K562 (cell line): ENCODE measurements around the gene MAB21L2. TPM values are rescaled to one million over a fixed set of nuclear protein-coding genes. Genes with fewer than 3 reads are reported as not detected.

ENCODE experiments used
- ATAC-seq: fragments of 200-7000 bp; cut with Tn5 transposase; 3 replicates; pipeline ENCODE4 v1.9.1; 2020; ENCODE audit warnings: moderate library complexity
- BruUV-seq: library from RNA; stranded (reverse); fragments of 400-500 nt; replicated peaks from 2 replicates; lab custom pipeline; 2021; lab: Mats Ljungman, UMichigan
- CTCF ChIA-PET: fragments of 300-600 bp; formaldehyde crosslinking; extraction: SDS; loops from one replicate; lab custom pipeline; 2021; ENCODE audit warnings: low intra/inter-chr PET ratio; lab: Yijun Ruan, JAX
- POLR2A ChIA-PET: fragments of 300-600, 350-650 bp; sonication (Branson Sonifier 250); formaldehyde crosslinking; extraction: SDS; loops from one replicate; lab custom pipeline; 2021; ENCODE audit warnings: antibody characterized with exemption, inconsistent platforms; lab: Yijun Ruan, JAX
- DNase-seq, 4 experiments: peaks; one replicate each; pipeline versions ENCODE4 v3.0.0 to v3.0.0-alpha.2; 2011 to 2018; ENCODE audit warnings: low spot score in 3 of 4, mixed read lengths in 3 of 4; ENCODE audit errors: extremely low read depth in 1 of 4
- FAIRE-seq: peaks from 2 replicates; lab custom pipeline; 2011; peaks lifted over from hg19 to GRCh38; lab: Jason Lieb, UNC
- H2AFZ ChIP-seq: 2 replicates; pipeline ENCODE4 v1.6.0; 2011; ENCODE audit warnings: low read depth, low read length, control low read depth, inconsistent platforms
- H3K27ac ChIP-seq: fragments of 200-600 bp; 3 replicates; pipeline ENCODE4 v1.8.0; 2011; ENCODE audit warnings: low read depth, mild to moderate bottlenecking, control low read depth, inconsistent platforms, low read length, moderate library complexity, mixed read lengths; ENCODE audit errors: extremely low read depth
- H3K27me3 ChIP-seq, 2 experiments: fragments of 300-600 bp in 1 of 2; 2 replicates in 1 of 2; 3 replicates in 1 of 2; pipeline versions ENCODE4 v1.6.0 to v1.8.0; 2011; ENCODE audit warnings: inconsistent platforms in 2 of 2, low read length in 2 of 2, mild to moderate bottlenecking in 1 of 2, mixed read lengths in 1 of 2, moderate library complexity in 1 of 2; ENCODE audit not compliant: control insufficient read depth in 2 of 2, insufficient read depth in 2 of 2
- H3K36me3 ChIP-seq: fragments of 300-600 bp; 3 replicates; pipeline ENCODE4 v1.8.0; 2011; ENCODE audit warnings: mild to moderate bottlenecking, low read length, inconsistent platforms; ENCODE audit not compliant: control insufficient read depth, insufficient read depth
- H3K4me1 ChIP-seq, 2 experiments: fragments of 200-600 bp in 1 of 2; replicated peaks in 1 of 2; 2 replicates in 1 of 2; 3 replicates in 1 of 2; pipeline versions ENCODE4 v1.5.1 to v1.8.0; 2011; ENCODE audit warnings: inconsistent platforms in 2 of 2, low read length in 2 of 2, mild to moderate bottlenecking in 1 of 2, mixed read lengths in 1 of 2, moderate library complexity in 1 of 2; ENCODE audit not compliant: control insufficient read depth in 2 of 2, insufficient read depth in 2 of 2
- H3K4me2 ChIP-seq: 2 replicates; pipeline ENCODE4 v1.6.1; 2011; ENCODE audit warnings: low read length, control low read depth, inconsistent platforms, mixed read lengths; ENCODE audit not compliant: insufficient read depth
- H3K4me3 ChIP-seq: fragments of 200-600 bp; sonication (generic), shearing (Covaris generic); 2 replicates; pipeline ENCODE4 v1.5.1; 2016; ENCODE audit warnings: control low read depth, inconsistent platforms
- H3K79me2 ChIP-seq: fragments of 200-600 bp; 3 replicates; pipeline ENCODE4 v1.8.0; 2011; ENCODE audit warnings: low read length, inconsistent platforms; ENCODE audit not compliant: control insufficient read depth, insufficient read depth
- H3K9ac ChIP-seq, 2 experiments: 2 replicates each; pipeline versions ENCODE4 v1.6.0 to v1.6.1; 2011; ENCODE audit warnings: low read depth in 2 of 2, low read length in 2 of 2, control low read depth in 1 of 2, inconsistent platforms in 1 of 2, mild to moderate bottlenecking in 1 of 2, mixed read lengths in 1 of 2; ENCODE audit not compliant: insufficient read depth in 1 of 2
- H3K9me1 ChIP-seq: one replicate; pipeline ENCODE4 v1.6.0; 2011; ENCODE audit warnings: inconsistent platforms, mild to moderate bottlenecking, low read length, moderate library complexity; ENCODE audit not compliant: control insufficient read depth, insufficient read depth
- H3K9me3 ChIP-seq: replicated peaks from 2 replicates; pipeline ENCODE4 v1.5.1; 2011; ENCODE audit warnings: low read depth, low read length, inconsistent platforms; ENCODE audit not compliant: control insufficient read depth, insufficient read depth
- H4K20me1 ChIP-seq: replicated peaks from 2 replicates; pipeline ENCODE4 v1.6.1; 2011; ENCODE audit warnings: low read length, inconsistent platforms, mixed read lengths; ENCODE audit not compliant: control insufficient read depth, insufficient read depth
- CBFB ChIP-seq: sonication (generic); formaldehyde crosslinking; IDR thresholded peaks from 2 replicates; pipeline ENCODE4 v1.4.0; 2020; ENCODE audit warnings: mild to moderate bottlenecking, missing genetic modification reagents
- MYBL2 ChIP-seq, 2 experiments: fragments of 450-650 bp in 1 of 2; sonication (generic) in 1 of 2; formaldehyde crosslinking in 1 of 2; IDR thresholded peaks; 2 replicates each; pipeline versions ENCODE4 v1.6.1 to v1.8.1; 2017 to 2022; ENCODE audit warnings: borderline replicate concordance in 1 of 2, inconsistent platforms in 1 of 2, low read depth in 1 of 2, mild to moderate bottlenecking in 1 of 2, missing genetic modification reagents in 1 of 2, moderate library complexity in 1 of 2
- RBM15 ChIP-seq: fragments of 200-400 bp; formaldehyde crosslinking; IDR thresholded peaks from 2 replicates; pipeline ENCODE4 v1.6.1; 2018; ENCODE audit warnings: mild to moderate bottlenecking, low read length, moderate library complexity; ENCODE audit not compliant: insufficient read depth
- SLC30A9 ChIP-seq: fragments of 250-450 bp; sonication (Bioruptor Pico); IDR thresholded peaks from 2 replicates; pipeline ENCODE4 v1.8.0; 2022; ENCODE audit warnings: mild to moderate bottlenecking, moderate library complexity
- TRIM24 ChIP-seq, 2 experiments: fragments of 450-650 bp; IDR thresholded peaks; 2 replicates each; pipeline ENCODE4 v1.6.1; 2016
- ZNF766 ChIP-seq: fragments of 200-800 bp; sonication (Bioruptor generic); conservative IDR thresholded peaks from 2 replicates; pipeline ENCODE4 v1.6.1; 2016; ENCODE audit warnings: missing genetic modification characterization, missing compliant biosample characterization
- WGBS: fragments of 100-300 bp; shearing (Covaris generic); methylation state at CpG from one replicate; pipeline ENCODE4 v1.1.6; 2016; ENCODE audit warnings: low coverage, mixed read lengths; ENCODE audit not compliant: insufficient coverage; ENCODE audit errors: missing lambda C conversion rate; 5-methylcytosine and 5-hydroxymethylcytosine counted together
- in situ Hi-C: fragments of 300-500 bp; cut with MboI; formaldehyde crosslinking; loops from 4 replicates; pipeline ENCODE4 v1.15.0; 2018; ENCODE audit warnings: inconsistent platforms, mixed read lengths
- intact Hi-C: fragments of 100-400 bp; cut with micrococcal nuclease; formaldehyde crosslinking; loops from 2 replicates; pipeline ENCODE4 v1.14.2; 2022
- polyA plus RNA-seq, 8 experiments: library from polyadenylated mRNA; depleted of rRNA in 4 of 8; stranded (reverse) in 5 of 8; unstranded in 3 of 8; fragments of >200 nt; fragmentation: Nextera tagmentation in 2 of 8; fragmentation: Illumina TruSeq in 1 of 8; extraction: Ambion mirVana in 2 of 8; extraction: Trizol in 1 of 8; gene quantifications; 2 replicates each; pipeline versions ENCODE4 v1.2.1 to v1.2.3, GENCODE V29; 2011 to 2014; ENCODE audit warnings: inconsistent platforms in 1 of 8, missing spikeins in 1 of 8
- total RNA-seq, 7 experiments: library from RNA; depleted of rRNA in 6 of 7; stranded (reverse); fragments of >200 nt in 6 of 7; fragmentation: Illumina TruSeq in 2 of 7; extraction: Trizol in 2 of 7; gene quantifications; 2 replicates each; pipeline versions ENCODE4 v1.2.1 to v1.2.3, GENCODE V29; 2011 to 2021; ENCODE audit warnings: low replicate concordance in 1 of 7
- TF ChIP-seq, protein P1 (sequence below): sonication (generic); formaldehyde crosslinking; IDR thresholded peaks from 2 replicates; pipeline ENCODE4 v1.8.1; 2023; ENCODE audit warnings: missing genetic modification reagents, mild to moderate bottlenecking, borderline replicate concordance
- TF ChIP-seq, protein P2 (sequence below): fragments of 250-450 bp; sonication (Bioruptor Pico); IDR thresholded peaks from 2 replicates; pipeline ENCODE4 v1.8.0; 2021; ENCODE audit warnings: borderline replicate concordance, mild to moderate bottlenecking, moderate library complexity; ENCODE audit not compliant: poor library complexity, severe bottlenecking

MAB21L2 gene
- total and polyA plus RNA-seq, 9 of the 15 experiments (the other 6 are each of a cell fraction or from before 2014, with no cell fraction given) = not detected

DNA sequence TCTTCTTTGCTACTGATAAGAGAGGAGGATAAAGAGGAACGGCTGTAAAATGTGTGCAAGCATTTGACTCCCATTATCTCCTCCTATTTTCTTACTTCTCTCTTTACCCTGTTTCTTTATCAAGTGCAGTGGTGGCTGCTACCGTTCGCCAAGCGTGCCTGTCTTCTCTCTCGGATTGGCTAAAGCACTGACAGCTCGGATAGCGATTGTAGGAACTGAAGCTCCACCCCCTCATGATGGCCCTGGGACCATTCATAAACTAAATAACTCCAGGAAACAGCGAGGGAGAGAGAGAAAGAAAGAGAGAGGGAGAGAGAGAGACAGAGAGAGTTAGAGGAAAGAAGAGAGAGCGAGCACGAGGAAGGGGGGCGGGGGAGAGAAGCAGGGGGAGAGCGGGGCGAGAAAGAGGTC lies 305 bp upstream of the MAB21L2 start:
- DNase-seq (no peak), ATAC-seq (no peak), FAIRE-seq (no peak)
- no peaks in the 10 kb centered on the region for H3K9me1 ChIP-seq
- no peaks in the 10 kb centered on the region for H3K79me2 ChIP-seq
- 92% methylated on average over 8 of the region's 13 CpGs for WGBS
- intact Hi-C loops (no loop called here), in situ Hi-C loops (no loop called here)
- H3K4me1 ChIP-seq = peaks cover 0 to 5% of the 10 kb centered on the region in 2 experiments; a peak in 1 of 5 replicates
- no peak overlapping the region for H2AFZ ChIP-seq
- H3K27me3 ChIP-seq = no peaks in the 10 kb centered on the region
- BruUV-seq = no TSS peak
- no peak overlapping the region for H3K9ac ChIP-seq
- H3K9me3 ChIP-seq = peaks cover 19% of the 10 kb centered on the region
- no peak overlapping the region for H3K4me2 ChIP-seq
- CTCF ChIA-PET = no interaction called here
- H3K36me3 ChIP-seq = peaks cover 47% of the 10 kb centered on the region
- no peaks in the 10 kb centered on the region for H4K20me1 ChIP-seq
- H3K4me3 ChIP-seq = no peak overlapping the region
- no peak for TF ChIP-seq SLC30A9 (CRISPR knock-in tag)
- no peak for TF ChIP-seq ZNF766 (CRISPR knock-in tag)
- TF ChIP-seq CBFB (CRISPR knock-in tag) = no peak
- TF ChIP-seq, protein P1, sequence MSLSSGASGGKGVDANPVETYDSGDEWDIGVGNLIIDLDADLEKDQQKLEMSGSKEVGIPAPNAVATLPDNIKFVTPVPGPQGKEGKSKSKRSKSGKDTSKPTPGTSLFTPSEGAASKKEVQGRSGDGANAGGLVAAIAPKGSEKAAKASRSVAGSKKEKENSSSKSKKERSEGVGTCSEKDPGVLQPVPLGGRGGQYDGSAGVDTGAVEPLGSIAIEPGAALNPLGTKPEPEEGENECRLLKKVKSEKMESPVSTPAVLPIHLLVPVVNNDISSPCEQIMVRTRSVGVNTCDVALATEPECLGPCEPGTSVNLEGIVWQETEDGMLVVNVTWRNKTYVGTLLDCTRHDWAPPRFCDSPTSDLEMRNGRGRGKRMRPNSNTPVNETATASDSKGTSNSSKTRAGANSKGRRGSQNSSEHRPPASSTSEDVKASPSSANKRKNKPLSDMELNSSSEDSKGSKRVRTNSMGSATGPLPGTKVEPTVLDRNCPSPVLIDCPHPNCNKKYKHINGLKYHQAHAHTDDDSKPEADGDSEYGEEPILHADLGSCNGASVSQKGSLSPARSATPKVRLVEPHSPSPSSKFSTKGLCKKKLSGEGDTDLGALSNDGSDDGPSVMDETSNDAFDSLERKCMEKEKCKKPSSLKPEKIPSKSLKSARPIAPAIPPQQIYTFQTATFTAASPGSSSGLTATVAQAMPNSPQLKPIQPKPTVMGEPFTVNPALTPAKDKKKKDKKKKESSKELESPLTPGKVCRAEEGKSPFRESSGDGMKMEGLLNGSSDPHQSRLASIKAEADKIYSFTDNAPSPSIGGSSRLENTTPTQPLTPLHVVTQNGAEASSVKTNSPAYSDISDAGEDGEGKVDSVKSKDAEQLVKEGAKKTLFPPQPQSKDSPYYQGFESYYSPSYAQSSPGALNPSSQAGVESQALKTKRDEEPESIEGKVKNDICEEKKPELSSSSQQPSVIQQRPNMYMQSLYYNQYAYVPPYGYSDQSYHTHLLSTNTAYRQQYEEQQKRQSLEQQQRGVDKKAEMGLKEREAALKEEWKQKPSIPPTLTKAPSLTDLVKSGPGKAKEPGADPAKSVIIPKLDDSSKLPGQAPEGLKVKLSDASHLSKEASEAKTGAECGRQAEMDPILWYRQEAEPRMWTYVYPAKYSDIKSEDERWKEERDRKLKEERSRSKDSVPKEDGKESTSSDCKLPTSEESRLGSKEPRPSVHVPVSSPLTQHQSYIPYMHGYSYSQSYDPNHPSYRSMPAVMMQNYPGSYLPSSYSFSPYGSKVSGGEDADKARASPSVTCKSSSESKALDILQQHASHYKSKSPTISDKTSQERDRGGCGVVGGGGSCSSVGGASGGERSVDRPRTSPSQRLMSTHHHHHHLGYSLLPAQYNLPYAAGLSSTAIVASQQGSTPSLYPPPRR (CRISPR knock-in tag) = no peak
- no peak for TF ChIP-seq MYBL2 (IDR thresholded peaks at IDR 0.05; ENCODE audit: low read depth)
- no peak for TF ChIP-seq MYBL2 (CRISPR knock-in tag; IDR thresholded peaks at IDR 0.05; ENCODE audit: borderline replicate concordance)
- no peak for TF ChIP-seq RBM15
- no peak for TF ChIP-seq TRIM24 (IDR thresholded peaks at IDR 0.05)
- TF ChIP-seq, protein P2, sequence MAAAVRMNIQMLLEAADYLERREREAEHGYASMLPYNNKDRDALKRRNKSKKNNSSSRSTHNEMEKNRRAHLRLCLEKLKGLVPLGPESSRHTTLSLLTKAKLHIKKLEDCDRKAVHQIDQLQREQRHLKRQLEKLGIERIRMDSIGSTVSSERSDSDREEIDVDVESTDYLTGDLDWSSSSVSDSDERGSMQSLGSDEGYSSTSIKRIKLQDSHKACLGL (CRISPR knock-in tag) = no peak
- POLR2A ChIA-PET = no interaction called here
- H3K27ac ChIP-seq = no peak overlapping the region
